GM18507 (cell line): Measurements from ENCODE around the gene PTPRE.

ENCODE experiments used
- DNase-seq: peaks from one replicate; pipeline ENCODE4 v3.0.0; 2011; ENCODE audit warnings: low read depth; ENCODE audit not compliant: insufficient read length; ENCODE audit errors: extremely low spot score
- FAIRE-seq: peaks from 2 replicates; lab custom pipeline; 2011; peaks lifted over from hg19 to GRCh38; lab: Jason Lieb, UNC

The PTPRE gene

GRCh38 chr10:127905001-127905847, 1.7 kb upstream of the PTPRE start:
- no peak for FAIRE-seq

GRCh38 chr10:127905848-127906261, 1.0 kb upstream of the PTPRE start:
- DNase-seq = no peak
- FAIRE-seq = no peak

More at GRCh38 chr10:127905001-127905847, 1.7 kb upstream of the PTPRE start:
- DNase-seq = no peak

GRCh38 chr10:127907411-127908105, 655 bp downstream of the PTPRE start:
- FAIRE-seq = no peak
- no peak for DNase-seq

DNA sequence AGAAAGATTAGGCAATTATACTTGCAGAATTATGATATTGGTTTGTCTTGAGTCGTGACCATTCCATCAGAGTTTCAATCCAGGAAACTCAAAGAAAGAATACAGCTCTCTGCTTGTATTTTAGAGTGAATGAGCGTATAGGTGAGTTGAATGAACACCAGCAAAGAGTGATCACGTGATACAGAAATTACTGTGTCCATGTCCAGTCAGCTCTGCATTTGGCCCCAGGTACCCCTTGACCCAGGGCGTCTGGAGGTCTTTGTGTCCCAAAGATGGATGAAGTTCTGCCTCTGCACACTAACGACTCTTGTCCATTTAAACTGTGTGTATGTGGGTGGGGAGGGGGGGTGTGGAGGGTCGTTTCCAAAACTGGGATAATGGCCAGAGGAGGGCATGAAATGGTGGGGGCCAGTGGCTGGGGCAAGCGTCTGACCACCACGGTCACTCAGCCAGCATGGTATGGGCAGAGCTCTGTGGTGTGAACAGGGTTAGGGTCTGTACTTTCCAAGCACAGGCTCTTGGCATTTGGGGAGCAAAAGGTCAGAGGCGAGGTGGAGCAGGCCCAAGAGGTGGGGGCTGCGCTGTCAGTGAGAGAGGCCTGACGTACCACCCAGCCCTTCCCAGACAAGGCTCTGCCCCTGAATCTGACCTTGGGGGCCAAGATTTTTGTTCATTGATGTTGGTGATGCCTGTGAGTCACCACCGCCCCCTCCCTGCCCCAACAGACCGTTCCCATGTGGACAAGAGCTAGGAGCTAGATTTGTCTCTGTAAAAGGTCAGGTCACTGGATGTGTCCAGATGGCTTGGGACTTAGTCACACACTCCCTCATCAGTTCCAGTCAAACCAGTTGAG, 1.4 kb downstream of the PTPRE start:
- DNase-seq (no peak), FAIRE-seq (no peak)

DNA sequence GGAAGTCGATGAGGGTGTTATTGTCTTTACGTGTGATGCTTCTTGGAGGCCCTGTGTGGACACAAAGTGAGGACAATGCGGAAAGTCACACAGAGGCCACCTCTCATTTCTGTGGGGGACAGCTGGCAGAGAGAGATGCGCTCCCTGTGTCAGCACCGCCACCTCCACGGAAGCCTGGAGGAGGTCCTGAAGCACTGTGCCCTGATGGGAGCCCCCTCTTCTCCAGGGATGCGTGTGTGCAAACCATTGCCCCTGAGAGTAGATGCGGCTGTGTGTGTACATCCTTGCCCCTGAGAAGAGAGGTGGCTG, 2.0 kb downstream of the PTPRE start:
- no peak for DNase-seq
- no peak for FAIRE-seq

DNA sequence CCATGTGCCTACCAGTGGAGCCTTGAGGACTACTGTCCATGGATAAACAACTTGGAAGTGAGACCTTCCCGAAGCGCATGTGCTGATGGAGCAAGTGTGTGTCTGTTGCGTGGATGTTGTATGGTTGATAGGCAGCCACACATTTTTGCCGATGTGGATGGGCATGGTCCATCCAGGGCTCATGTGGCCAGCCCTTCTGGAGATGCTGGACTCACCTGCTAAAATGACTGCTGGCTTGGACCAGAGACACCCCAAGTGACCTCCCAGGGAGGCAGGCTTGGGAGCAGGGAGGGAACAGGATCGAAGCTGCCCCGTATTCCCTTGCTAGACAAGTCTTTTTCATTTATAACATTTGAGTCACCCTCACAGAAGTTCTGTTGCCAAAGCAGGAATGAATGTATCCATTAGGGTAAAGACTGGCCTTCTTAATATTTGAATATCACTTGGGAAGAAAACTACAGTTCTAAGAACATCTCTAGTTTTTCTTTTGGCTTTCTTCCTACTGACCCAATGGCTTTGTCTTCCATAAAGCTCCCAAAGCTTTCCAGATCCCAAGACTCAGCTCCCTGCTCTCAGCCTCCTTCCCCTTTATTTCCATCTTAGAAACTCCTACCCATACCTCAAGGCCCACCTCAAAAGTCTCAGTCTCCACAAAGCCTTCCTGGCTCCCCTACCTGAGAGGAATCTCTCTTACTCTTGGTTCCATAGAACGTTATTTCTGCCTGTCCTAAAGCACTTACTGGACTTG, 3.0 kb downstream of the PTPRE start:
- DNase-seq (no peak), FAIRE-seq (no peak)

DNA sequence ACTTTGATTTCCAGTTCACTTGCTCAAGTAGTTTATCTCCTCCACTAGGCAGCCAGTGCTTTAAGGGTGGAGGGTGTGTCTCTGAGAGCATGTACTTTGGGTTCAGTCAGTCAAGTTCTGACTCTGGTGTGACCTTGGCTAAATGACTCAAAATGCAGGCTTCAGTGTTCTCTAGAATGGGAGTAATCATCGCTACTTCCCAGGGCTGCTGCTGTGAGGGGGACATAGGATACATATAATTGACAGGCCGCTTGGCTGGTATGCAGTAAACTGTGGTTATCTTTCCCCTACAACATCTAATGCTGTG, 3.5 kb downstream of the PTPRE start:
- DNase-seq (no peak), FAIRE-seq (no peak)

DNA sequence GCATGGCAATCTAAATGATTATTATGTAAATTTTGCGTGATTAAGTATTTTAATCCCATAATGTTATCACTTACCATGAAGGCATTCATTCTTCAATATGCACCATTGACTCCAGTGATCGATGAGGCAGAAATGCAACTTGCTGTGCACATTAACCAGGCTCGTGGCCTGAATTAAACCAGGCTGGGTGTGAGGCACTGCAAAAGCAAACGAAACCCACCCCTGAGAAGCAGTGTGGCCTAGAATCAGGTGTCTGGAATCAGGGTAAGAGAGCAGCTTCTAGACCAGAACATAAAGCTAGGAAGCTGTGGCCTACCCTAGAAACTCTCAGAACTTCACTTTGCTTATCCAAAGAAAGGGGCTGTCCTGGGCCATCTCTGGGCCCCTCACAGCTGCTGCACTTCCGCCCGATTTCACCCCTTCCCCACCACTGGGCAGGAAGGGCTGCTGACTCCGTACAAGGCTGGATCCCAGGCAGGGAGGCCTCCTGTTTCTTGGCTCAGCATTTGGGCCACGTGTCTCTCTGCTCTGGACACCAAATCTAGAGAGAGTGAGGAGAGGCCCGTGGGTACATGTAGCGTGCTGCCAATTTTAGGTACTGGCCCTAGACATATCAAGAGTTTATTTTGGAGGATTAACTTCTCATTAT, 4.4 kb downstream of the PTPRE start:
- no peak for FAIRE-seq
- DNase-seq = no peak

GRCh38 chr10:127911867-127912257, 5.0 kb downstream of the PTPRE start:
- DNase-seq = no peak
- no peak for FAIRE-seq

GRCh38 chr10:127912607-127913367, 5.9 kb downstream of the PTPRE start:
- DNase-seq = no peak
- FAIRE-seq = no peak

GRCh38 chr10:127913368-127913759, 6.5 kb downstream of the PTPRE start:
- DNase-seq (no peak), FAIRE-seq (no peak)

GRCh38 chr10:127915324-127915723, 8.4 kb downstream of the PTPRE start:
- FAIRE-seq = no peak
- DNase-seq = no peak

- no peak for DNase-seq
- FAIRE-seq = no peak
Observed at GRCh38 chr10:127916826-127917225, 9.9 kb downstream of the PTPRE start.

- DNase-seq = no peak
- FAIRE-seq = no peak
Observed at GRCh38 chr10:127918572-127918971, 11.7 kb downstream of the PTPRE start.

DNA sequence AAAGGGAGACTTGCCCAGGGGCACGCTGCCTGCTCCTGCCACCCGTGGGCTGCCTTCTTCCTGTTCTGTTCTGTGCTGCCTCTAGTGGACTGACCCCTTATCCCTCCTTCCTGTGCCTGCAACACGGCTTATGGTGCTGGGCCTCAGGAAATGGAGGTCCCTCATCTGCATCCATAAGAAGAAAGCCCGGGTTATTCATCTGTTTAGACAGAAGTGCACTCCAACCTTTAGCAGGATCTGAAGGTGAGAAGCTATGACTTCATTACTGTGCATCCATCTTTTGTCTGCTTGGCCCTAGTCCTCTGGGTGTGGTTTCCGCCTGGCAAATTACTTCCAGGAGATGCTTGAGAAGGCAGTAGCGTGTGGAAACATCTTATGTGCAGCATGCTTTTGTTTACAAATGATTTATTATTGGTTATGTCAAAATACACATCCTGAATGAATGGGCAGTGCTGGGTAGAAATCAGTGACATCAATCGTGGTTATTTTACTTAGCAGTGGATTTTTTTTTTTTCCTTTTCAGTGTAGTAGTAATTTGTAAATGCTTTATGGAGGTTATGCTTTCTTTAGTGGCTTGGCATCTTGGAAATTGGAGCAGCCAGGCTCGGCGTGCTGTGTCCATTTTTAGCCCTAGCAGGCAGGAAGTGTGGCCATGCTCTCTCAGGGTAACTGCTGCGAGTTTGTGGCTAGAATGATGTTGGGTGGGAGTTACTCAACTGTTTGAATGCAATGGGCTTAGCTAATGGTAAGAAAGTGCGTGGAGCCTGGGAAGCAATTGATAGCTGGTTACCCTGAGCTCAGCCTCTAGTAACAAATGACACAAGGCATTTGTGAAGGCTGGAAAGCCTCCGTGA, 12.7 kb downstream of the PTPRE start:
- FAIRE-seq = no peak
- DNase-seq = no peak

GRCh38 chr10:127920306-127921074, 13.6 kb downstream of the PTPRE start:
- FAIRE-seq = no peak

More at GRCh38 chr10:127920306-127921074, 13.6 kb downstream of the PTPRE start:
- no peak for DNase-seq
